HUES64 (cell line): ENCODE data around the gene NCAPG2.
A peak's percentile ranks its signal among the peaks of the same experiment; 100 is the strongest.

Experiments
- H3K27ac ChIP-seq: 2 replicates; pipeline ENCODE4 v1.7.0; 2013; ENCODE audit warnings: low read depth, low read length, inconsistent platforms
- H3K27me3 ChIP-seq: 2 replicates; pipeline ENCODE4 v1.6.1; 2013; ENCODE audit warnings: mild to moderate bottlenecking, low read length; ENCODE audit not compliant: insufficient read depth
- H3K36me3 ChIP-seq: 2 replicates; pipeline ENCODE4 v1.6.1; 2013; ENCODE audit warnings: mild to moderate bottlenecking, low read length; ENCODE audit not compliant: insufficient read depth
- H3K4me1 ChIP-seq: 2 replicates; pipeline ENCODE4 v1.6.1; 2013; ENCODE audit warnings: mild to moderate bottlenecking, low read length, moderate library complexity; ENCODE audit not compliant: insufficient read depth
- H3K4me3 ChIP-seq: 2 replicates; pipeline ENCODE4 v1.5.1; 2013; ENCODE audit warnings: mild to moderate bottlenecking, low read length, moderate library complexity
- H3K9ac ChIP-seq: 2 replicates; pipeline ENCODE4 v1.6.1; 2013; ENCODE audit warnings: mild to moderate bottlenecking, low read depth, low read length
- H3K9me3 ChIP-seq: 2 replicates; pipeline ENCODE4 v1.6.1; 2013; ENCODE audit warnings: low read depth, low read length; ENCODE audit not compliant: insufficient read depth
- WGBS: fragments of 150-250, 120-280 bp; methylation state at CpG from one replicate; pipeline ENCODE4 v1.1.7; 2013; ENCODE audit warnings: missing lambda C conversion rate; 5-methylcytosine and 5-hydroxymethylcytosine counted together

Gene NCAPG2

DNA sequence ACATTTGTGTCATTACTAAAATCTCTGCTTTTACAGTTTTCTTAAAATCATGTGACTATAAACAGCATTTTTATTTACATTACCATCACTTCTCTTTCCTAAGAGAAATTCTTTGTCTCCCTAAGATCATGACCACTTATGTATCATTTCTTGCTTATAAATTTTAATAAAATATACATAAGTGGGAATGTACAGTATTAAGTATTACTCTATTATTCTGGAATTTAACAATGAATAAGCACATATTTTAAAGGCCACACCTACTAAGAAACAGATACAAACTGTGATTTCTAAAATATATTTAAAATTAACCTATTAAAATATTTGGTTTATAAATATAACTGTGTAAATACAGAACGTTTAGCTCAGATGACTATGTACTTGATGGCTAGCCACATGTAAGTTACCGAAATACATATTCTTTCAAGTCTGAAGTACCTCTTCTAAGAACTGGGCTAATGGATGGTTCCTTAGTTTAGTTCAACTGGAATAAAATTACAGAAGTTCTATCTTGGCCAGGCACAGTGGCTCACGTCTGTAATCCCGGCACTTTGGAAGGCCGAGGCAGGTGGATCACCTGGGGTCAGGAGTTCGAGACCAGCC, 83.7 kb downstream of the NCAPG2 start:
- Histone ChIP-seq H3K4me3 (no peak overlapping the region), H3K27ac (no peak overlapping the region), H3K27me3 (no peaks in the 10 kb centered on the region), H3K36me3 (peaks cover 21% of the 10 kb centered on the region), H3K9me3 (no peaks in the 10 kb centered on the region), H3K9ac (no peak overlapping the region), H3K4me1 (peaks cover 34% of the 10 kb centered on the region)
- 99% methylated on average over 5 of the region's 6 CpGs for WGBS

DNA sequence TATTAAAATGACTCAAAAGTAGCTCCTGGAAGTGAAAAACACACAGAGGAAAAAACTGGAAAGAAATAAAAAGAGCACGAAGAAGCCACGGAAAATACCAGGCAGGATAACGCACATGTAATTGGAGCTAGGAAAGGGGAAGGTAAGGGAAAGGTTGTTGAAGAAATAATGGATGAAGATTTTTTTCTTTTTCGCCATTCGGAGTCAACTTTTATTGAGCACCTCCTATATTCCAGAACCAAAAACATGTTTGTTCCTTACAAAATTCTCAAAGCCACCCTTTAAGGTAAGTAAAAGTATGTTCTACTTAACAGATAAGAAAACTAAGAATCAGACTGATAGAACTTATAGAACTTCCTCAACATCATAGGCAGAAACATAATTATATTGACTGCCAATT, 84.2 kb downstream of the NCAPG2 start:
- no peak overlapping the region for H3K9ac ChIP-seq
- 94% methylated on average over 3 of the region's 5 CpGs for WGBS
- H3K36me3 ChIP-seq = peaks cover 17% of the 10 kb centered on the region
- peaks cover 37% of the 10 kb centered on the region for H3K4me1 ChIP-seq
- no peak overlapping the region for H3K27ac ChIP-seq
- H3K27me3 ChIP-seq = no peaks in the 10 kb centered on the region
- H3K4me3 ChIP-seq = no peak overlapping the region
- no peaks in the 10 kb centered on the region for H3K9me3 ChIP-seq

DNA sequence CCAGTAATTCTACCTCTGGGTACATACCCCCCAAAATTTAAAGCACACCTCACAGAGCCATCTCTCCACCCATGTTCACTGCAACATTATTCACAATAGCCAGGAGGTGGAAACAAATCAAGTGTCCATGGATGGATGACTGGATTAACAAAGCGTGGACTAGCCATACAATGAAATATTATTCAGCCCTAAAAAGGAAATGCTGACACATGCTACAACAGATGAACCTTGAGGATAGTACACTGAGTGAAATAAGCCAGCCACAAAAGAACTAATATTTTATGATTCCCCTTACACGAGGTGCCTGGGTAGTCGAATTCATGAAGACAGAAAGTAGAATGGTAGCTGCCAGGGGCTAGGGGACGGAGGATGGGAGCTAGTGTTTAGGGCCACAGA, 85.9 kb downstream of the NCAPG2 start:
- Histone ChIP-seq H3K9ac (no peak overlapping the region), H3K27ac (peak overlapping the region; percentile 82; the same call in 1 of the 2 replicates), H3K9me3 (no peaks in the 10 kb centered on the region), H3K36me3 (peaks cover 13% of the 10 kb centered on the region), H3K4me1 (peaks cover 37% of the 10 kb centered on the region), H3K27me3 (no peaks in the 10 kb centered on the region), H3K4me3 (no peak overlapping the region)
- WGBS = 96% methylated on average over 4 of the region's 4 CpGs

DNA sequence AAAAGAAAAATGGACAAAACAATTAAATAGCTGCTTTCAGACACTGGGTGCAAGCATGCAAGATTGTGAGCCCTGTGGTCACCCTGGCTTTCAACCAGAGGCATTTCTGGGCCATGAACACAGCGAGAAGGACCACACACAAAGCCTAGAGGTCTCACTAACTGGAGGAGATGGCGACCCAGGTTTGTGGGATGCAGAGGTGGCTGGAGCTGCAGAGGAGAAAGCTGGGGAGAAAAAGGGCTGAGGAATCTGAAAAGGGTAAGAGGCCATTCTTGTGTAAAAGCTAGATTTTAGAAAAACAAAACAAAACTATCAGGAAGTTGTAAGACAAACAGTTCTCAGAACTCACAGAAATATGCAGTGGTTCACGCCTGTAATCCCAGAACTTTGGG, 86.9 kb downstream of the NCAPG2 start:
- Histone ChIP-seq H3K9ac (0 out of 2 replicates have a peak overlapping the region, but pooled peaks have one; percentile 8), H3K4me1 (peaks cover 37% of the 10 kb centered on the region), H3K9me3 (no peaks in the 10 kb centered on the region), H3K36me3 (peaks cover 5% of the 10 kb centered on the region), H3K27ac (peak overlapping the region; percentile 82), H3K27me3 (no peaks in the 10 kb centered on the region), H3K4me3 (no peak overlapping the region)
- WGBS = 53% methylated on average over 3 of the region's 3 CpGs

- H3K4me1 ChIP-seq = peaks cover 37% of the 10 kb centered on the region
- no peaks in the 10 kb centered on the region for H3K27me3 ChIP-seq
- no peaks in the 10 kb centered on the region for H3K9me3 ChIP-seq
- peak overlapping the region; percentile 36; the same call in 1 of the 2 replicates for H3K27ac ChIP-seq
- 0 out of 2 replicates have a peak, but pooled peaks cover 4% of the 10 kb centered on the region for H3K36me3 ChIP-seq
- H3K4me3 ChIP-seq = no peak overlapping the region
- 96% methylated on average over 2 of the region's 2 CpGs for WGBS
- H3K9ac ChIP-seq = no peak overlapping the region
Observed at GRCh38 chr7:158616050-158616449, 88.6 kb downstream of the NCAPG2 start.

DNA sequence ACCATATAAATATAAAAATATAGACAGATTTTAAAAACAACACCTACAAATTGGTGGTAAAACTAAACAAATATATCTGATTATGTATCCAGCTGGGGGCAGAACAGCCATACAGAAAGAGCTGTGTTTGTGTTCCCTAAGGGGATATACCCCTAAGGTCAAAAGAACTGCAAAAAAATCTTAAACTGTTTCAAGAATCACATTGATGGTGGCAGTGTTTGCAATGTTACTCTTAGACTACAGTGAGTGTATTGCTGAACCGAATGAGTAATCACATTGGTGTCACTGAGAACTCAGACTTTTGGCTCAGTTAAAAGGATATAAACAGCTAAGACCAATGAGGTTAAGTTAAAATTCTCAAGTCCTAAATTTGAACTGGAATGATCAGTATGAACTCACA, 89.9 kb downstream of the NCAPG2 start:
- Histone ChIP-seq H3K9ac (no peak overlapping the region), H3K4me3 (no peak overlapping the region), H3K4me1 (peaks cover 31% of the 10 kb centered on the region), H3K9me3 (no peaks in the 10 kb centered on the region), H3K27me3 (no peaks in the 10 kb centered on the region), H3K27ac (no peak overlapping the region), H3K36me3 (peaks cover 8% of the 10 kb centered on the region; the same call in 1 of the 2 replicates)
- 83% methylated on average over 1 of the region's 1 CpG for WGBS

DNA sequence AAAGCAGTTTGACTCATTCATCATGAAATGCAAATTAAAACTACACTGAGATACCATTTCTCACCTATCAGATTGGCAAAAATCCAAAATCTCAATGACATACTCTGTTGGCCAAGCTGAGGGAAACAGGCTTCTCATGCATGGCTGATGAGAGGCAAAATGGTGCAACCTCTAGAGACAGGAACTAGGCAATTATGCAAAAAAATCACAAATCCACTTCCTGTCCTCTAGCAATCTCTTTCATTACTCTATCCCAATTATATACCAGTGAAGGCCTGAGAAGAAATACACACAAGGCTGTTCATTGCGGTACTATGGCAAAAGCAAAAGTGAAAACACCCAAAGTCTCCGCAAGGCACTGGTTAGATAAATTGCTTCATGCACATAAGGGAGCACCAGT, 91.1 kb downstream of the NCAPG2 start:
- WGBS = 96% methylated on average over 2 of the region's 2 CpGs
- no peaks in the 10 kb centered on the region for H3K27me3 ChIP-seq
- no peaks in the 10 kb centered on the region for H3K9me3 ChIP-seq
- peaks cover 13% of the 10 kb centered on the region for H3K36me3 ChIP-seq
- H3K4me3 ChIP-seq = no peak overlapping the region
- H3K4me1 ChIP-seq = peaks cover 26% of the 10 kb centered on the region
- H3K27ac ChIP-seq = no peak overlapping the region
- H3K9ac ChIP-seq = no peak overlapping the region

DNA sequence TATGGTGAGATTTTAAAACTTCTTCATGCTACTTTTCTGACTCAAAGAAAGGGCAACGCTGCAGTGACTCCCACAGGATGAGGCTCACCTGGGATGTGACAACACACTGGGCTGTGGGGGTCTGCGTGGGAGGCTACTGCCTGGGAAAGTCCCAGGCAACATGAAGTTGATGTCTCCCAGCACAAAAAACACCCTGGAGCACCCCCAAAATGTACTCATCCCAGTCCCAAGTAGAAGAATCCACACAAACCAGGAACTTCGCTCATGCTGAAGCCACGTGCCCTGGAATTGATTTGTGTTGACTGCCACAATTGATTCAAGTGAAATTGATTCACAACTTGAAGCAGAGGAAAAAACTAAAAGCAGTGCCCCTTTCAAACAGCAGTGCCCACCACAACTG, 92.1 kb downstream of the NCAPG2 start:
- Histone ChIP-seq H3K9me3 (no peaks in the 10 kb centered on the region), H3K4me1 (peaks cover 18% of the 10 kb centered on the region), H3K9ac (no peak overlapping the region), H3K36me3 (peaks cover 23% of the 10 kb centered on the region), H3K4me3 (no peak overlapping the region), H3K27me3 (no peaks in the 10 kb centered on the region), H3K27ac (no peak overlapping the region)
- WGBS = 95% methylated on average over 4 of the region's 4 CpGs

GRCh38 chr7:158611541-158611940, 93.1 kb downstream of the NCAPG2 start:
- peaks cover 9% of the 10 kb centered on the region for H3K4me1 ChIP-seq
- H3K4me3 ChIP-seq = no peak overlapping the region
- 91% methylated on average over 8 of the region's 8 CpGs for WGBS
- H3K27me3 ChIP-seq = no peaks in the 10 kb centered on the region
- no peak overlapping the region for H3K9ac ChIP-seq
- H3K9me3 ChIP-seq = no peaks in the 10 kb centered on the region
- peaks cover 32% of the 10 kb centered on the region for H3K36me3 ChIP-seq
- H3K27ac ChIP-seq = no peak overlapping the region

- WGBS = 82% methylated on average over 7 of the region's 7 CpGs
- no peak overlapping the region for H3K9ac ChIP-seq
- no peak overlapping the region for H3K4me3 ChIP-seq
- H3K27ac ChIP-seq = no peak overlapping the region
- H3K4me1 ChIP-seq = no peaks in the 10 kb centered on the region
- no peaks in the 10 kb centered on the region for H3K27me3 ChIP-seq
- H3K36me3 ChIP-seq = peaks cover 37% of the 10 kb centered on the region
- no peaks in the 10 kb centered on the region for H3K9me3 ChIP-seq
Observed at GRCh38 chr7:158609313-158609974, 95.2 kb downstream of the NCAPG2 start.

DNA sequence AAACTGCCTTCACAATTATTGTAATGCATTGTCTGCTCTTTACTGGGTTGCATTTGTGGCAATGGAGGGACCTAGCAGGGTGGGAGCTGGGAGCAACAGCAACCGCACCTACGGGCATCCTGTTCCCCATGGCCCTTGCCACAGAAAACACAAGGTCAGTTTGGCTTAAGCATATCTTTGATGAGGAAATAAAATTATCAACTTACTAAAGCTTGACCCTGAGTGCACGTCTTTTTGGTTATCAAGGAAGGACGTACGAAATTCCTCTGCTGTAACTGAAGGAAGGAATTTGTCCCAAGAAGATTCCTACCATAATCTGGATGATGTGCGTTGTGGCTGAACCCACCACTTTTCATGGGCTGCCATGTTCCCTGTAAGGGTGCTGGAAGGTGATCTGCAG, 97.0 kb downstream of the NCAPG2 start:
- Histone ChIP-seq H3K27me3 (no peaks in the 10 kb centered on the region), H3K4me3 (no peak overlapping the region), H3K36me3 (peaks cover 37% of the 10 kb centered on the region), H3K27ac (no peak overlapping the region), H3K9ac (no peak overlapping the region), H3K9me3 (no peaks in the 10 kb centered on the region), H3K4me1 (no peaks in the 10 kb centered on the region)
- 97% methylated on average over 6 of the region's 6 CpGs for WGBS
